HUDEP-2 (cell line): ENCODE data around the gene FKBP8.
"Not testable (repeated sequence)": the region's sequence is repeated elsewhere in the genome, so short reads cannot be mapped to it uniquely, and the experiment has no call there.

Source experiments
- DNase-seq, 76 experiments: peaks; one replicate each; lab custom pipeline; 2025; ENCODE audit not compliant: unreplicated experiment in 76 of 76; lab: John Stamatoyannopoulos, UW

The FKBP8 gene

GRCh38 chr19:18559685-18560084 is 16.3 kb upstream of the FKBP8 start:
- DNase-seq = no peak

- DNase-seq = no peak
Observed at GRCh38 chr19:18558604-18559003, 15.2 kb upstream of the FKBP8 start.

- DNase-seq = no peak
Observed at GRCh38 chr19:18558202-18558555, 14.8 kb upstream of the FKBP8 start.

GRCh38 chr19:18557411-18558201 is 14.2 kb upstream of the FKBP8 start, which contains the start of gene KXD1:
TSS of gene KXD1 (plus strand) at chr19:18557870. CDS start at chr19:18562057, 4,187 bp downstream.
- peak in 75 of 76 experiments; percentile 69 to 100 (median 99) for DNase-seq

GRCh38 chr19:18551631-18552030 is 8.3 kb upstream of the FKBP8 start:
- no peak for DNase-seq

GRCh38 chr19:18543814-18544475 is 572 bp upstream of the FKBP8 start:
- DNase-seq = peak in 75 of 76 experiments; percentile 84 to 100 (median 98)

- DNase-seq = peak in 10 of 76 experiments; percentile 9 to 31 (median 24)
Observed at GRCh38 chr19:18541992-18542940, 1.1 kb downstream of the FKBP8 start.

GRCh38 chr19:18541258-18541991 is 1.9 kb downstream of the FKBP8 start:
- DNase-seq = peak in 13 of 76 experiments; percentile 5 to 40 (median 24)

GRCh38 chr19:18540200-18540599 is 3.2 kb downstream of the FKBP8 start:
- not testable (repeated sequence) for DNase-seq

- no peak for DNase-seq
Observed at GRCh38 chr19:18539372-18539771, 4.0 kb downstream of the FKBP8 start.

GRCh38 chr19:18538115-18538514 is 5.3 kb downstream of the FKBP8 start:
- no peak for DNase-seq

GRCh38 chr19:18537431-18537830 is 5.9 kb downstream of the FKBP8 start:
- DNase-seq = no peak

GRCh38 chr19:18536475-18536874 is 6.9 kb downstream of the FKBP8 start:
- no peak for DNase-seq

- no peak for DNase-seq
Observed at GRCh38 chr19:18533058-18533457, 10.3 kb downstream of the FKBP8 start.

GRCh38 chr19:18532168-18532890 is 11.0 kb downstream of the FKBP8 start:
- no peak for DNase-seq

- no peak for DNase-seq
Observed at GRCh38 chr19:18531485-18531884, 11.9 kb downstream of the FKBP8 start.

- DNase-seq = no peak
Observed at GRCh38 chr19:18529782-18530181, 13.6 kb downstream of the FKBP8 start.

GRCh38 chr19:18526316-18526715 is 17.1 kb downstream of the FKBP8 start:
- no peak for DNase-seq

- no peak for DNase-seq
Observed at GRCh38 chr19:18523841-18524240, 19.5 kb downstream of the FKBP8 start.
